Trophoblast cell (in vitro differentiated cells and primary cell): ENCODE results near the gene MAGI2.

Experiments
- DNase-seq, 2 donors: peaks; one replicate each; pipeline ENCODE4 v3.0.0-alpha.2; 2016
- H2AFZ ChIP-seq: 2 replicates; pipeline ENCODE4 v1.6.1; 2013; ENCODE audit warnings: low read length, moderate library complexity, mild to moderate bottlenecking; ENCODE audit not compliant: insufficient read depth, poor library complexity
- H2AK5ac ChIP-seq: 2 replicates; pipeline ENCODE4 v1.6.1; 2013; ENCODE audit warnings: mild to moderate bottlenecking, low read length
- H2BK120ac ChIP-seq: 2 replicates; pipeline ENCODE4 v1.6.1; 2013; ENCODE audit warnings: low read length, mild to moderate bottlenecking, moderate library complexity; ENCODE audit not compliant: insufficient read depth, poor library complexity
- H2BK12ac ChIP-seq: 2 replicates; pipeline ENCODE4 v1.6.1; 2013; ENCODE audit warnings: mild to moderate bottlenecking, low read length, moderate library complexity
- H2BK5ac ChIP-seq: 2 replicates; pipeline ENCODE4 v1.6.1; 2013; ENCODE audit warnings: low read length, low read depth, moderate library complexity, mild to moderate bottlenecking; ENCODE audit not compliant: poor library complexity
- H3K14ac ChIP-seq: 2 replicates; pipeline ENCODE4 v1.6.1; 2013; ENCODE audit warnings: mild to moderate bottlenecking, low read length
- H3K18ac ChIP-seq: 2 replicates; pipeline ENCODE4 v1.6.1; 2013; ENCODE audit warnings: mild to moderate bottlenecking, low read length
- H3K23ac ChIP-seq: 2 replicates; pipeline ENCODE4 v1.6.1; 2013; ENCODE audit warnings: low read length
- H3K27ac ChIP-seq: 2 replicates; pipeline ENCODE4 v1.5.1; 2013; ENCODE audit warnings: low read depth, mild to moderate bottlenecking, inconsistent platforms, low read length, moderate library complexity
- H3K27me3 ChIP-seq: 2 replicates; pipeline ENCODE4 v1.6.1; 2013; ENCODE audit warnings: inconsistent platforms, mild to moderate bottlenecking, low read length, moderate library complexity; ENCODE audit not compliant: insufficient read depth
- H3K36me3 ChIP-seq, 2 experiments: 1 replicate in 1 of 2; 2 replicates in 1 of 2; pipeline ENCODE4 v1.6.1; 2013; ENCODE audit warnings: low read length in 2 of 2, mild to moderate bottlenecking in 2 of 2, moderate library complexity in 1 of 2; ENCODE audit not compliant: insufficient read depth in 2 of 2, control insufficient read depth in 1 of 2
- H3K4ac ChIP-seq: 2 replicates; pipeline ENCODE4 v1.6.1; 2013; ENCODE audit warnings: low read depth, mild to moderate bottlenecking, low read length, moderate library complexity
- H3K4me1 ChIP-seq, 2 experiments: 1 replicate in 1 of 2; 2 replicates in 1 of 2; pipeline ENCODE4 v1.6.1; 2013; ENCODE audit warnings: low read length in 2 of 2, mild to moderate bottlenecking in 2 of 2, moderate library complexity in 1 of 2; ENCODE audit not compliant: insufficient read depth in 2 of 2, control insufficient read depth in 1 of 2
- H3K4me2 ChIP-seq: 2 replicates; pipeline ENCODE4 v1.6.1; 2013; ENCODE audit warnings: inconsistent platforms, mild to moderate bottlenecking, low read length, moderate library complexity
- H3K4me3 ChIP-seq: 2 replicates; pipeline ENCODE4 v1.5.1; 2013; ENCODE audit warnings: mild to moderate bottlenecking, low read depth, low read length, inconsistent platforms
- H3K79me1 ChIP-seq: one replicate; pipeline ENCODE4 v1.6.1; 2013; ENCODE audit warnings: low read length
- H3K79me2 ChIP-seq: 2 replicates; pipeline ENCODE4 v1.6.1; 2013; ENCODE audit warnings: low read length, mild to moderate bottlenecking; ENCODE audit not compliant: control insufficient read depth, insufficient read depth, poor library complexity
- H3K9ac ChIP-seq: 2 replicates; pipeline ENCODE4 v1.6.1; 2013; ENCODE audit warnings: mild to moderate bottlenecking, low read length
- H3K9me3 ChIP-seq: 2 replicates; pipeline ENCODE4 v1.6.1; 2013; ENCODE audit warnings: low read depth, mild to moderate bottlenecking, control low read depth, inconsistent platforms, low read length; ENCODE audit not compliant: insufficient read depth
- H4K12ac ChIP-seq: 2 replicates; pipeline ENCODE4 v1.6.1; 2013; ENCODE audit warnings: low read depth, mild to moderate bottlenecking, low read length, moderate library complexity
- H4K8ac ChIP-seq: 2 replicates; pipeline ENCODE4 v1.6.1; 2013; ENCODE audit warnings: low read depth, mild to moderate bottlenecking, low read length, moderate library complexity
- H4K91ac ChIP-seq: one replicate; pipeline ENCODE4 v1.6.1; 2013; ENCODE audit warnings: low read depth, mild to moderate bottlenecking, low read length, moderate library complexity
- WGBS: extraction: QIAGEN DNeasy Blood & Tissue Kit; methylation state at CpG from one replicate; pipeline ENCODE4 v1.1.7; 2013; ENCODE audit warnings: missing lambda C conversion rate; ENCODE audit not compliant: insufficient read length, insufficient coverage; ENCODE audit errors: extremely low coverage; 5-methylcytosine and 5-hydroxymethylcytosine counted together

Gene MAGI2

DNA sequence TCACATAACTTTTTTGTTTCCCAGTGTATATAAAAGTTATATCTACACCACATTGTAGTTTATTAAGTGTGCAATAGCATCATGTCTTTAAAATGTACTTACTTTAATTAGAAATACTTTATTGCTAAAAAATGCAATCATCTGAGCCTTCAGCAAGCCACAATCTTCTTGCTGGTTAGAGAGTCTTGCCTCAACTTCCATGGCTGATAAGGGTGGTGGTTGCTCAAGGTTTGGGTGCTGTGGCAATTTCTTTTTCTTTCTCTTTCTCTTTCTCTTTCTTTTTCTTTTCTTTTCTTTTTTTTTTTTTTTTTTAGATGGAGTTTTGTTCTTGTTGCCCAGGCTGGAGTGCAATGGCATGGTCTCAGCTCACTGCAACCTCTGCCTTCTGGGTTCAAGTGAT is 360.0 kb downstream of the MAGI2 start:
- Histone ChIP-seq H2AFZ (no peak overlapping the region), H3K4ac (no peak overlapping the region), H3K4me3 (no peak overlapping the region), H3K27ac (no peak overlapping the region), H4K8ac (no peak overlapping the region), H3K4me2 (no peak overlapping the region), H4K12ac (no peak overlapping the region), H2AK5ac (no peak overlapping the region), H3K4me1 (no peaks in the 10 kb centered on the region), H3K79me1 (no peaks in the 10 kb centered on the region), H3K9ac (no peak overlapping the region), H3K79me2 (no peaks in the 10 kb centered on the region), H3K18ac (no peak overlapping the region), H3K23ac (no peak overlapping the region), H3K14ac (no peak overlapping the region), H2BK5ac (no peak overlapping the region), H3K9me3 (no peaks in the 10 kb centered on the region), H2BK12ac (no peak overlapping the region), H2BK120ac (no peak overlapping the region), H4K91ac (no peak overlapping the region), H3K27me3 (no peaks in the 10 kb centered on the region), H3K36me3 (no peaks in the 10 kb centered on the region)
- no peak for DNase-seq

DNA sequence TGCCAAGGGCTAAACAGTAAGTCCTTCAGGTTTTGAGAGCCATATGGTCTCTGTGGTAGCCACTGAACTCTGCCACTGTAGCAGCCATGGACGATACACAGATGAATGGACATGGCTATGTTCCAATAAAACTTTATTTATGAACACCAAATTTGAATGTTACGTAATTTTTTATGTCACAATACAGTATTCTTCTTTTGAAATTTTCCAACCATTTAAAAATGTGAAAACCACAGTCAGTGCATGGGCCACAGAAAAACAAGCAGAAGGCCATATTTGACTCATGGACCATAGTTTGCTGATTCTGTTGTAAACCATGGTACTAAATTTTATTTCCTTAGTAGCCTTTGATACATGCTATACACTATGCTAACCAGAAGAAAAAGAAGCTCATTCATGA is 361.8 kb downstream of the MAGI2 start:
- Histone ChIP-seq H3K14ac (no peak overlapping the region), H3K4ac (no peak overlapping the region), H4K12ac (no peak overlapping the region), H2BK5ac (no peak overlapping the region), H3K4me3 (no peak overlapping the region), H2AK5ac (no peak overlapping the region), H2BK120ac (no peak overlapping the region), H2BK12ac (no peak overlapping the region), H3K9me3 (no peaks in the 10 kb centered on the region), H2AFZ (no peak overlapping the region), H3K36me3 (no peaks in the 10 kb centered on the region), H3K4me2 (no peak overlapping the region), H3K18ac (no peak overlapping the region), H4K91ac (no peak overlapping the region), H3K23ac (no peak overlapping the region), H3K4me1 (no peaks in the 10 kb centered on the region), H3K27ac (no peak overlapping the region), H4K8ac (no peak overlapping the region), H3K79me1 (no peaks in the 10 kb centered on the region), H3K27me3 (no peaks in the 10 kb centered on the region), H3K79me2 (no peaks in the 10 kb centered on the region), H3K9ac (no peak overlapping the region)
- DNase-seq: no peak
- WGBS: no CpG with 5 or more reads among the region's 2 CpGs

DNA sequence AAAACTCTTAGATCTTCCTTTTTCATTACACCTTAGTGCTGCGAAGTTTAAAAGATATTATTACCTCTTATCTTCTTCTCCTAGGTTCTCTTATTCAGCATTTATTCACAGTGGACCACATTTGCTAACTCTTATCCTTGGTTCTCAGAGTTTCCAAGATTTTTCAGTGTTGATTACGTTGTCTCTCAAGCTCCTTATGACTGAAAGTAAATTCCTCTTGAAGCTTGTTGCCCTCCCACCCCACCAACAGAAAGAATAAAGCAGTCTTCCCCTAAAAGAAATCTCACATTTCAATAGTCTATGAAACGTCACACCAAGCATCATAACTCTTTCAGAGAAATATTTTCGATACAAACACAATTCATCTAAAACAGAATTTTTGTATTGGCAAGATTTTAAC is 362.5 kb downstream of the MAGI2 start:
- no peak overlapping the region for H4K8ac ChIP-seq
- H2AK5ac ChIP-seq: no peak overlapping the region
- H3K4ac ChIP-seq: no peak overlapping the region
- no peak overlapping the region for H2AFZ ChIP-seq
- H3K4me1 ChIP-seq: no peaks in the 10 kb centered on the region
- no peaks in the 10 kb centered on the region for H3K79me1 ChIP-seq
- H2BK12ac ChIP-seq: no peak overlapping the region
- no peak overlapping the region for H3K9ac ChIP-seq
- no peak overlapping the region for H3K14ac ChIP-seq
- no peak overlapping the region for H2BK5ac ChIP-seq
- H3K27me3 ChIP-seq: no peaks in the 10 kb centered on the region
- H3K18ac ChIP-seq: no peak overlapping the region
- no peaks in the 10 kb centered on the region for H3K9me3 ChIP-seq
- H3K36me3 ChIP-seq: no peaks in the 10 kb centered on the region
- H3K79me2 ChIP-seq: no peaks in the 10 kb centered on the region
- no CpG with 5 or more reads among the region's 4 CpGs for WGBS
- no peak for DNase-seq
- H3K27ac ChIP-seq: no peak overlapping the region
- no peak overlapping the region for H3K23ac ChIP-seq
- H4K12ac ChIP-seq: no peak overlapping the region
- no peak overlapping the region for H4K91ac ChIP-seq
- no peak overlapping the region for H3K4me3 ChIP-seq
- H3K4me2 ChIP-seq: no peak overlapping the region
- H2BK120ac ChIP-seq: no peak overlapping the region

DNA sequence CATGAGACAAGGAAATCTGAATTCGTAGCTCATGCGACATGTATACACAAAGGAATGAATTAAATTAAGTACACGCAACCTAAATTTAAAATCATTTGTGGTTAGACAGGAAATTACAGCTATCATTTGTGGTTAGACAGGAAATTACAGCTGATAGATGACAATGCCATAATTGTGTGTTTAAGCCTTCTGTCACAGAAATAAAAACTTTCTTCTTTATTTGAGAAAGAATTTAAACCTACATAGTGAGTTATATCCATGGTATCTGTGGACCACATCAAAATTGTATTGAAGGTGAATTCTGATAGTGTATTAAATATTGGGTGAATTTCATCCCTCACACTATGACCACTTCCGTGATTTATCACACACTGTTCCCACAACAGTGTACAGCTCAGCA is 362.9 kb downstream of the MAGI2 start:
- Histone ChIP-seq H3K27me3 (no peaks in the 10 kb centered on the region), H3K4ac (no peak overlapping the region), H3K4me3 (no peak overlapping the region), H3K27ac (no peak overlapping the region), H2BK5ac (no peak overlapping the region), H2AFZ (no peak overlapping the region), H3K36me3 (no peaks in the 10 kb centered on the region), H3K14ac (no peak overlapping the region), H4K12ac (no peak overlapping the region), H2AK5ac (no peak overlapping the region), H3K4me1 (no peaks in the 10 kb centered on the region), H3K9ac (no peak overlapping the region), H3K23ac (no peak overlapping the region), H4K91ac (no peak overlapping the region), H3K79me2 (no peaks in the 10 kb centered on the region), H3K9me3 (no peaks in the 10 kb centered on the region), H2BK120ac (no peak overlapping the region), H3K4me2 (no peak overlapping the region), H3K18ac (no peak overlapping the region), H2BK12ac (no peak overlapping the region), H3K79me1 (no peaks in the 10 kb centered on the region), H4K8ac (no peak overlapping the region)
- no CpG with 5 or more reads among the region's 4 CpGs for WGBS
- no peak for DNase-seq

DNA sequence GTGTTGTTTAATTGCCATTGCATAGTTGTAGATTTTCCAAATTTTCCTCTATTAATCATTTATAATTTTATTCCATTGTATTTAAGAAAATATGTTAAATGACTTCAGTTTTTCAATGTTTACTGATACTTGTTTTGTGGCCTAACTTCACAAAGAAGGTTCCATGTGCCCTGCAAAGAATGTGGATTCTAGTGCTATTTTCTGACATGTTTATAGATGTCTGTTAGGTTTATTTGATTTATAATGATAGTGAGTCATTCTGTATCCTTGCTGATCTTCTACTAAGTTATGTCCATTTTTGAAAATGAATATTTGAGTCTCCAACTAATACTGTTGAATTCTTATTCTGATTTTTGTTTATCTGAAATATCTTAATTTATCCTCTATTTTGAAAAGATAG is 369.0 kb downstream of the MAGI2 start:
- H3K4me3 ChIP-seq: no peak overlapping the region
- no peaks in the 10 kb centered on the region for H3K4me1 ChIP-seq
- H3K4ac ChIP-seq: no peak overlapping the region
- no peak overlapping the region for H3K14ac ChIP-seq
- H2BK120ac ChIP-seq: no peak overlapping the region
- H3K18ac ChIP-seq: no peak overlapping the region
- no peak overlapping the region for H3K23ac ChIP-seq
- H3K79me1 ChIP-seq: no peaks in the 10 kb centered on the region
- H2AK5ac ChIP-seq: no peak overlapping the region
- no peak overlapping the region for H4K8ac ChIP-seq
- no peak overlapping the region for H4K12ac ChIP-seq
- H4K91ac ChIP-seq: no peak overlapping the region
- H3K27me3 ChIP-seq: no peaks in the 10 kb centered on the region
- no peak overlapping the region for H3K4me2 ChIP-seq
- H3K36me3 ChIP-seq: no peaks in the 10 kb centered on the region
- no peak for DNase-seq
- H3K9me3 ChIP-seq: no peaks in the 10 kb centered on the region
- H2AFZ ChIP-seq: no peak overlapping the region
- no peaks in the 10 kb centered on the region for H3K79me2 ChIP-seq
- no peak overlapping the region for H3K9ac ChIP-seq
- no peak overlapping the region for H3K27ac ChIP-seq
- H2BK12ac ChIP-seq: no peak overlapping the region
- no peak overlapping the region for H2BK5ac ChIP-seq
